NCI-H2029 (cell line): Measurements from ENCODE around the gene LBHD1.
"Not testable (repeated sequence)": the region's sequence is repeated elsewhere in the genome, so short reads cannot be mapped to it uniquely, and the experiment has no call there.

ENCODE experiments used
- DNase-seq: peaks from one replicate; lab custom pipeline; 2025; lab: John Stamatoyannopoulos, UW

The LBHD1 gene

DNA sequence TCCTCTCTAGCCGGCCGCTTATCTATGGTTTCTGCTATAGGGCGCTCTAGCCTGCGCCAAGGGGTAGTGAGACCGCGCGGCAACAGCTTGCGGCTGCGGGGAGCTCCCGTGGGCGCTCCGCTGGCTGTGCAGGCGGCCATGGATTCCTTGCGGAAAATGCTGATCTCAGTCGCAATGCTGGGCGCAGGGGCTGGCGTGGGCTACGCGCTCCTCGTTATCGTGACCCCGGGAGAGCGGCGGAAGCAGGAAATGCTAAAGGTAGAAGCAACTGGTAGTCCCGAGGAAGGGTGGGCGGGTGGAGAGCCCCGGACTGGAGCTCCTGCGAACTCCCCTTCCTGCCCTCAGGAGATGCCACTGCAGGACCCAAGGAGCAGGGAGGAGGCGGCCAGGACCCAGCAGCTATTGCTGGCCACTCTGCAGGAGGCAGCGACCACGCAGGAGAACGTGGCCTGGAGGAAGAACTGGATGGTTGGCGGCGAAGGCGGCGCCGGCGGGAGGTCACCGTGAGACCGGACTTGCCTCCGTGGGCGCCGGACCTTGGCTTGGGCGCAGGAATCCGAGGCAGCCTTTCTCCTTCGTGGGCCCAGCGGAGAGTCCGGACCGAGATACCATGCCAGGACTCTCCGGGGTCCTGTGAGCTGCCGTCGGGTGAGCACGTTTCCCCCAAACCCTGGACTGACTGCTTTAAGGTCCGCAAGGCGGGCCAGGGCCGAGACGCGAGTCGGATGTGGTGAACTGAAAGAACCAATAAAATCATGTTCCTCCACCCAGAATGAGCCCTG, at the start of gene LBHD1, which contains the start of gene UQCC3:
TSS of gene LBHD1 (minus strand) at position 660 of the 782 bp plus-strand sequence. CDS start 2,236 bp downstream, outside the sequence.
TSS of gene UQCC3 (plus strand) at position 66 of the 782 bp plus-strand sequence. CDS start at position 139, 73 bp downstream.
- peak; percentile 79 for DNase-seq

DNA sequence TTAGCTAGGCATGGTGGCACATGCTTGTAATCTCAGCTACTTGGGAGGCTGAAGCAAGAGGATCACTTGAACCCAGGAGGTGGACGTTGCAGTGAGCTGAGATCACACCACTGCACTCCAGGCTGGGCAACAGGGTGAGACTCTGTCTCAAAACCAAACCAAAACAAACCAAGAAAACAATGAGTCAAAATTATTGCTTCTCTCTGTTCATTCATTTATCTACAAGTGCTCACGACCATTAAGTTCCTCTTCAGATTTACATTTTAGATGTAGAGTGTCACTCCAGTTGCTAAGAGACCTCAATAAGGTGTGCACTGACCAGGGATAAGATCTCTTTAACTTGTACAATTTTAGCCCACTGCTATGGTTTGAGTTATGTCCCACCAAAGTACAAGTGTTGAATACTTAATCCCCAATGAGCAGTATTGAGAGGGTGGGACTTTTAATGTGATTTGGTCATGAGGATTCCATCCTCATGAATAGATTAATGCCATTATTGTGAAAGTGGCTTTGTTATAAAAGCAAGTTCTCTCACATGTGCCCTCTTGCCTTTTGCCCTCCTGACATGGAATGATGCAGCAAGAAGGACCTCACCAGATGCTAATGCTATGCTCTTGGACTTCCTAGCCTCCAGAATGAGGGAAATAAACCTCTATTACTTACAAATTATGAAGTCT, 47.4 kb upstream of the LBHD1 start:
- DNase-seq, result no peak

- no peak for DNase-seq
Observed at GRCh38 chr11:62716816-62717215, 44.7 kb upstream of the LBHD1 start.

- no peak for DNase-seq
Observed at GRCh38 chr11:62716206-62716605, 44.1 kb upstream of the LBHD1 start.

GRCh38 chr11:62715150-62716130, 43.4 kb upstream of the LBHD1 start:
- DNase-seq, result no peak

- DNase-seq, result no peak
Observed at GRCh38 chr11:62713343-62713742, 41.3 kb upstream of the LBHD1 start.

DNA sequence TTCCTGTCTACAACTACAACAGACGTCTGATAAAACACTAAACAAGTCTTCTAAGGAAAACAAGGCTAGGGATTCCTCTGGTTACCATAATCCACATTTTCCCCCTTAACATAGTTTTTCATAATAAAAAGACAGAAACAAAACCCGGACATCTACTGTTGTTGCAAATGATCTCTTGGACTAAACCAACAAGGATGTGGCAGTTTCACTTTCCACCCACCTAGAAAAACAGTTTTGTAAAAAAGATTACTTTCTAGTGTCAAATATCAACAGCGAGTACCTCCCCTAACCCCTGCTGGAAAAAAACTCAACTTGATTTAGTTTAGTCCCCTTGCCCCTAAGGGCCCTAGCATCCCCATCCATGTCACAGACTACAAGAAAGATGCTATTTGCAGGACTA, 40.8 kb upstream of the LBHD1 start:
- DNase-seq, result no peak

GRCh38 chr11:62712276-62712812, 40.3 kb upstream of the LBHD1 start:
- no peak for DNase-seq

DNA sequence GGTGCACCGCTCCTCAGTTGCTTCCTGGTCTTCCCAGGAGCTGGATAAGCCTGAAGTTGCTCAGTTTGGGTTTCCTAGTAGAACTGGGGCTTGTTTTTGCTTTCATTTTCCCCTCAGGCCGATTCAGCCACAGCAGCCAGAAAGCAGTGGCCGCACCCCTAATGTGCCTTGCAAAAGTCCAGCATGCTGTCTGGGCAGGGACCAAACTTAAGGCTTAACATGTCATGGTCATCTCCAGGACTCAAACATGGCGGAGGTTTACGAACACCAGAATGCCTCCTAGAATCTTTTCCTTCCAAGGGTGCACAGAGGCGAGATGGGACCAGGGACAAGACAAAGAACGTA, 37.9 kb upstream of the LBHD1 start:
- no peak for DNase-seq

DNA sequence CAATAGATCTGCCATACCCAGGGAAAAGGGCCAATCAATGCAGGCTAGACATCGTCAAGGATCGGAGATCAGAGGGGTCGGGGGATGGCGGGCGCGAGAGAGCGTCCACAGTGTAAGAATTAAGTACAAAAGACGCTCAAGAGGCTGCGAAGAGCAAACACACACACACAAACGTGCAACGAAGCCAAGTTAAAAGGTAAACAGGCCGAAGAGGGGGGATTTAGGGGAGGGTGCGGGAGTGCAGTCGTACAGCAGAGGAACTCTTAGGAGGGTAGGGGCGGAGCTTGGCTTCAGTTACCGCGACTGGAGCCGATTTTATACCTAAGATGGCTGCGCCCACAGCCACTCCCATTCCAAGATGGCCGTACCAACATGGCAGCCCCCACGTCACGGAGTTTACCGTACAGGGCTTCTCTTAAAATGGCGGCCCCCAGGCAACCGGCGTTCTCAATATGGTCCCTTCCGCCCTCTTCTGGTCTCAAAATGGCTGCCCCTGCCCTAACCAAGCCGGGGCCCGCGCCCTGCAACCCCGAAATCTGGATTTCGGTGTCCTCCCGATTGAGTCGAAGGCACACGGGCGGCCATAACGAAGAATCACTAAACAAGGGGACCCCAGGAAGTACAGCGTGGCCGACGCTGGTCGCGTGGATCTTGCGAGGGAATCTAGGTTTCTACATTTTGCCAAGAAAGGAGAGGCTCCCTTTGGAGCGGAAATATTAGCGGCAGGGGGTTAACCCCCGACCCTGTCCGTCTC, 37.4 kb upstream of the LBHD1 start:
- peak; percentile 99 for DNase-seq

DNA sequence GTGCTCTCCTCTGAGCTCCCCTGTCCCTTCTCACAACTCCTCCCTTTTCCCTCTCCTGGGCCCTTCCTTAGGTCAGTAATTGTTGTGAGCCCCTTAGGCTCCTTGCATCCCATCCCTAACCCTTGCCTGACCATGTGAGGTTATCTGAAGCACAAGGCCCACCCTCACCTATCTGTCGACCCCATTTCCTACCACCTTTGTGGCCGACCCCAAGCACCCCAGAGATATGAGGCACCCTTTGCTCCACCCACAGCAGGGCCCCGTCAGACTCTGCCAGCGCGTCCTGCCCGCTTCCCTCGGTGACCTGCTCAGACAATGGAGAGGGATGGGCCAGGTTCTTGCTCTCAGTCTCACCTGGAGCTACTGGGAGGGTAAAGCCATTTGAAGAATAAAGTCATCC, 36.7 kb upstream of the LBHD1 start:
- peak; percentile 55 for DNase-seq

DNA sequence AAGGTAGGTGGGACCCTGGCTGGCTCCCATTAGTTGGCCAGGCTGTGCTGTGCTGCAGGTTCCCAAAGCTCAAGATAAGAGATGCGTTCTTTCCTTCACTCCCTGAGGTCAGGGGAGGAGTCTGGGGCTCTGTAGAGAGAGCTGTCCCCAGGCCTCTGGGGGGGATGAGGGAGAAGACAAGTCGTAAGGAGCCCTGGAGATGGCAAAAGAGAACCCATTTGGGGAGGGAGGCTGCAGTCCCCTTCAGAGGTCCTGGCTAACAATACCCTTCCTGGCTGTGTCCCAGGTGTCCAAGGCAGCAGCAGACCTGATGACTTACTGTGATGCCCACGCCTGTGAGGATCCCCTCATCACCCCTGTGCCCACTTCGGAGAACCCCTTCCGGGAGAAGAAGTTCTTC, 36.3 kb upstream of the LBHD1 start:
- DNase-seq, result no peak

DNA sequence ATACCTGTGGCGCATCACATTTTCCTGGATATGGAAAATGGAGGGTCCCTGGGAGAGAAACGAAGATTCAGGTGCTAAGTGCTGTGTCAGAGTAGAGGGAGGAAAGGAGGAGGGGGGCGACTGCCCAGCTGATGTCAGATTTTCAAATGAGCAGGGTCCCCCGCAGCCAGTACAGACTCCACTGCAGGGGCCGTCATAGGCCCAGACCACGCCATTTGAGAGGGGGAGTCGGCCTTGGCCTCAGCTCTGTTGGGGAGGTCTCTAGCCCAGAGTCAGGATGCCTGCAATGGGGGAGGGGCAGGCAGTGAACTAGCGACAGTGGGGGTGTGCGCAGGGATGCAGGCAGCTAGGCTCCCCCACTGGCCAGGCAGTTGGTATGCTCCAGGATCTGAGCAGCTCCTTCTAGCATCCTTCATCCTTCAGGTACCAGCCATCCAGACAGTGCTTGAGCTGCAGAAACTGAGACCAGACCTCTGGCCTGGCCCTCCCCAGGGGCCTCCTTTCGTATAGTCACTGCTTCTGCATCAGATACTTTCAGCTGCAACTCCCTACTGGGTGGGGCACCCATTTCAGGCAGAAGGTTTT, 35.3 kb upstream of the LBHD1 start, which contains the start of the genes BSCL2 and GNG3:
TSS of gene BSCL2 (minus strand) at position 148 of the 585 bp plus-strand sequence. CDS start 229 bp downstream, outside the sequence.
TSS of gene GNG3 (plus strand) at position 400 of the 585 bp plus-strand sequence. CDS start 620 bp downstream, outside the sequence.
- DNase-seq, result no peak

- DNase-seq, result no peak
Observed at GRCh38 chr11:62706850-62707247, 34.8 kb upstream of the LBHD1 start.

DNA sequence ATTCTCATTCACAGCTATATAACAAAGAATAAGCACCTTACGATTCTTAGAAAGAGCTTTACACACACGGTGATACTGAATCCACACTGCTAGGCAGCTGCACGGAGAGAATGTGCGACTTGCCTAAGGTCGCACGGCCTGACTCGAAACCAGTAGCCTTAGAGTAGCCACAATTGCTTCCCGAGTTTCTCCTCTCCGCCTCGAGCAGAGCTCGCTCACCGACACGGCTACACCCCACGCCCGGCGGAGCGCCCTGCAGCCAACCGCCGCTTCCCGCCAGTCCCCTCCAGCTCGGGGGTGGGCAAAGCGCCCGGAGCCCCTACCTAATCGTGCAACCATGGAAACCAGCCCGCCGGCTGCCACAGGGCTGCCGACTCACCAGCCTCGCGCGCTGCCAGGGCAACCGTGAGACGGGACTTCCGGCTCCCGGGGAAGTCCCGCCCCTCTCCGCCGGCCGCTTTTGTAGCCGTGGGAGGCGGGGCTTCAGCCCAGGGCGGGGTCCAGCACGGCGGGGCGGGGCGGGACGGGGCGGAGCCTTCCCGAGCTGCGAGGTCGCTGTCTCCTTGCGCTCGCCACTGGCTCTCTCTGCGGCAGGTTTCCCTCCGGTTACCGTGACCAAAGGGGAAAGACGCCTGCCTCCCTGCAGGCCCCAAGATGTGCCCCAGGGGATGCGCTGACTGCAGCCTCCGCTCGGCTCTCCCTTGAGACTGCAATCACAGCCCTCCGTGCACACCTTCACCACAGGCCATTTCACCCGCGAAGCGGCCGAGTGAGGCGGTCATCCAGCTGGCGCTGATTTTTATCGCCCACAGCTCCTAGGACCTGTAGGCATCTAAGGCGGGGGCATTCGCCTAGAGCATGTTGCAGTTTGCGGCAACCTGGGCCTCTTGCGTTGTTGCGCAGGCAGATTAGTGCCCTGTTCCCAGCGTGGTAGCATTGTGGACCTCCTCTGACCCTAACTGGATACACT, 34.1 kb upstream of the LBHD1 start:
- DNase-seq, result peak; percentile 96

GRCh38 chr11:62705413-62705812, 33.3 kb upstream of the LBHD1 start:
- no peak for DNase-seq

DNA sequence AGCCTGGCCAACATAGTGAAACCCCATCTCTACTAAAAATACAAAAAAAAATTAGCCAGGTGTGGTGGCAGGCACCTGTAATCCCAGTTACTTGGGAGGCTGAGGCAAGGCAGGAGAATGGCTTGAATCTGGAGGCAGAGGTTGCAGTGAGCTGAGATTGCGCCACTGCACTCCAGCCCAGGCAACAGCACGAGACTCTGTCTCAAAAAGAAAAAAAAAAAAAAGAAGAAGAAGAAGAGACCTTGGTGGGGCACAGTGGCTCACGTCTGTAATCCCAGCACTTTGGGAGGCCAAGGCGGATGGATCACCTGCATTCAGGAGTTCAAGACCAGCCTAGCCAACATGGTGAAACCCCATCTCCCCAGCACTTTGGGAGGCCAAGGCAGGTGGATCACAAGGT, 31.9 kb upstream of the LBHD1 start:
- DNase-seq, result not testable (repeated sequence)

DNA sequence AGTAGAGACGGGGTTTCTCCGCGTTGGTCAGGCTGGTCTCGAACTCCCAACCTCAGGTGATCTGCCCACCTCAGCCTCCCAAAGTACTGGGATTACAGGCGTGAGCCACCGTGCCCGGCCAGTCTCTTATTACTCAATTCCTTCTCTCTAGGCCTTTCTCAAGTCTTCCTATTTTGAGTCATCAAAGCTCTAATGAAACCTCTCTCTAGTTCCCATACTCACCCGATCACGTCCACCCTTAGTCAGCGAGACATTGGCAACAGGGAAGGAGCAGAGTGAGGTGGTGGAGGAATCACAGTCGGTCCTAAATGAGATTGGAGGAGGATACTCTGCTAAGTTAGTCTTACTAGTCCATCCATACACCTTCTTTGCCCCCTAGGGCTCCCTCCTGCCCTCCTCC, 30.2 kb upstream of the LBHD1 start:
- no peak for DNase-seq

- peak; percentile 52 for DNase-seq
Observed at GRCh38 chr11:62694455-62695167, 22.5 kb upstream of the LBHD1 start.
